SIG-M5 treated with dmso at 0.1 percent for 504 hours (cell line): Measurements from ENCODE around the gene PON2.
"Not testable (repeated sequence)": the region's sequence is repeated elsewhere in the genome, so short reads cannot be mapped to it uniquely, and the experiment has no call there.

Source experiments
- DNase-seq: peaks from one replicate; lab custom pipeline; 2025; ENCODE audit not compliant: unreplicated experiment; lab: John Stamatoyannopoulos, UW

Gene PON2

DNA sequence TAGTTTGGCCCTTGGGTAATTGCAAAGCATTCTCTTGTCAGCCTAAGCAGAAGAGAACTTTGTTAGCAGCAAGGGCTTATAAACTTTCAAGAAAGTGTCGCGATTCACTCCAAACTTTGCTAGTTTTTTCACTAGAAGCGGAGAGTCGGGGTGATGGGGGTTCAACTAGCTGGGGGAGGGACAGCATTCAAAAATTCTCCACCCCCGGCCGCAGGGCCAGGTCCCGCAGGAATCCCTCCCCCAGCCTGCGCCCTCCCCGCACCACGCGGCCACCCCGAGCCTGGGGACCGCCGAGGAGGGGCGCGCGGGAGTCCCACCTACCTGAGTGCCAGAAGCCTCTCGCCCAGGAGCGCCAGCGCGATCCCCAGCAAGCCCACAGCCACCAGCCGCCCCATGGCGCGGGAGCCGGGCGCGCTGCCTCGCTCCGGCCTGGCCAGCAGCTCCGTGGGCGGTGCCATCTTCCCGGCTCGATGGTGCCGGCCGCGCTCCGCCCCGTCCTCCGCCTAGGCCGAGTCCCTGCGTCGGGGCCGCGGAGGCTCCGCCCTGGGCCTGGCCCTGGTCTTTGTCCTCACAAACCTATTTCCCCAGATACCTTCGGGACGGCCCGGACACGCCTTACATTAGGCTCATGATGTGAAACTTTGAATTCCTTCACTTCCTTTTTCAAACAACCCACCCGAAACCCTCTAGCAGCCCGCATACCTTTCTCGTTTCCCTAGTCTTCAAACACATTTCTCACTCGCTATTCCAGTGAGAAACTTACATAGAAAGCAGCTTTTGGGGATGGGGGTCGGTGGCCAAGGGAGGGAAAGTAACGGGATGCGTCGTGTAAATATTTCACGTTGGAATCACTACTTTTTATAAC lies at the start of gene PON2:
Gene PON2 (minus strand): TSS at position 472 of the 865 bp plus-strand sequence. CDS start 77 bp downstream, at position 395.
- peak; percentile 28 for DNase-seq

DNA sequence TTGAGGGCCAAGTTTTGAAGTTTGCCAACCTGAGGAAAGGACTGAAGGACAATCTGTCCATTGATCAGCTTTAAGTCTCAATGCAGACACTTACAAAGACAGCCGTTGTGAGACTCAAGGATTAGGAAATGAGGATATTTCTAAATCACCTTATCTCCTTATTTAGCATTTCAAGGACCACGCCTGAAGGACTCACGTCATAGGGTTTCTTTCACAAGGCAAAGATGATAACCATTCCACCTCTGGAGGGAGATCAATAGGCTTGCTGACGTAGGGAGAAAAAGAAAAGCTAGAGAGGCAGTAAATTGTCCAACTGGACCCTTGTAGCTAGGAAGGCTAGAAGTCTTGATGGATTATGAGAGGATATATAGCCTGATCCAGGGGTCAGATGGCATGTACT lies 47.6 kb upstream of the PON2 start:
- DNase-seq = no peak

DNA sequence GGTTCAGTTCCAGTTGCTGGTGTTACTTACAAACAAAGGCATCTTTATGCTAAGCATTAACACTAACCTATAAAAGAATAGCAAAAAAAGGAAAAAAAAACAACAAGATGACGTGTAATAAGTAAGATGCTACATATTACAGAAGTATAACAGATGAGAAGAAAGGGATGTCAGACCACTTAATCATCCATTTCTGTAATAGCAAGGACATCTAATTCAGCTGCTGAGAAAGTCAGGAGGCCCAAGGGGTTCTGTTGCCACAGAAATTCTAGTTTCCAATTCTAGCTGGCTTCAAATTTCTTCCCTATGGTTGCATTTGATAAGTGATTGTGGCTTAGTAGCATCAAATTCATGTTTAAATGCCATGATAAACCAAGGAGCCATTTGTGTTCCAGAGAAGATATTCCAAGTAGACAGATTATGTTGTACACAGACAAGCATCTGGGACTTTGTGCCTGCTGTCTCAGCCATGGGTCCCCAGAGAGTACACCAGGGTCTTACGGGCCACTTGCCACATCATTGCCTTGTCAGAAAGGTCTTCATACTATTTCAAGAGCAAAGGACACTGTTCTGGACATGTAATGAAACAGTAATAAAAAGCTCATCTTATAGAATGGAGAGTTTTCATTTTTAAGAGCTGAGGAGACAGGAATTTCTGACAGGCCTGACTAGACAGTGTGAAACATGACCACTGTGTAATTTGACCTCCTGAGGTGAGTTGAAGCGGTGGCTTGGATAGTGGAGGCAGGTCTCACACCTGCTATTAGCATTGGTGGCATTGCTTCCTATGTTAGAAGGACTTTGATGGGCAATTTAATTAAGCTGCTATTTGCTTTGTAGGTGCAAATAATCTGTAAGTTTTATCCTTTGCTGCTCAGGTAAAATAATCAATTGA lies 46.7 kb upstream of the PON2 start:
- DNase-seq = no peak

- DNase-seq = no peak
Measured at GRCh38 chr7:95479992-95480624, 45.3 kb upstream of the PON2 start.

DNA sequence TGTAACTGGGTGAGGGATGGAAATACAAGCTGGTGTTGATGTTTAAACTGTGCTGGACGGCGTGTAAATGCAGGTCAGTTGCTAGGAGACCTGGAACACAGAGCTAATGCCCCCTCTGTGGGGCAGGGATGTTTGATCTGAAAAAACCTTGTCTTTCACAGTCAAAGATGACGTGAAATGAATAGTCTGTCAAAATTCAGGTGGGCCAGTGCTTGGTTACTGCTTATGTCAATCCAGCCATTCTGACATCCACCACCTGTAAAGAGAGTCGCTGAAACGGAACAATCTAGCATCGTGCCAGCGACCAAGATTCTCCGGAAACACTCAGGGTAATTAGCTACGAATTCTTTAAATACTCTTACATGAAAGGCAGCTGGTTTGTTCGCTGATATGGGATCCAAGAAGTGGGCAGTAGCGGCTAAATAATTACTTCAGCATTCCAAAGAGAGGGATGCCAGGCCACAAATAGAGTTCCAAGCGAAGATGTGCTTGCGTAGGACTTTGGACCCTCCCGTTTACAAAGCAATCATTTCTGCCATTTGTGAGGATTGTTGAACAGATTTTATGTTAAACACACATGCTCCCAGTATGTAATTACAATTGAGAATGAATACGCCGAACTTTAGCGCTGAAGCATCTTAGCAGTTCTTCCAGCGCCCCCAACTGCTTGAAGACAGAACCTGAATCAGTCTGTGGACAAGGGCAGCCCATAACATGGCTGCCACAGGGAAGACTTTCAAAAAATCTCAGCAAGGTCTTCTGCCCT lies 43.6 kb upstream of the PON2 start:
- DNase-seq = no peak

- DNase-seq = peak; percentile 57
Measured at GRCh38 chr7:95476904-95477594, 42.2 kb upstream of the PON2 start.

- no peak for DNase-seq
Measured at GRCh38 chr7:95476072-95476847, 41.4 kb upstream of the PON2 start.

- no peak for DNase-seq
Measured at GRCh38 chr7:95473276-95473985, 38.6 kb upstream of the PON2 start.

- no peak for DNase-seq
Measured at GRCh38 chr7:95472581-95473161, 37.8 kb upstream of the PON2 start.

DNA sequence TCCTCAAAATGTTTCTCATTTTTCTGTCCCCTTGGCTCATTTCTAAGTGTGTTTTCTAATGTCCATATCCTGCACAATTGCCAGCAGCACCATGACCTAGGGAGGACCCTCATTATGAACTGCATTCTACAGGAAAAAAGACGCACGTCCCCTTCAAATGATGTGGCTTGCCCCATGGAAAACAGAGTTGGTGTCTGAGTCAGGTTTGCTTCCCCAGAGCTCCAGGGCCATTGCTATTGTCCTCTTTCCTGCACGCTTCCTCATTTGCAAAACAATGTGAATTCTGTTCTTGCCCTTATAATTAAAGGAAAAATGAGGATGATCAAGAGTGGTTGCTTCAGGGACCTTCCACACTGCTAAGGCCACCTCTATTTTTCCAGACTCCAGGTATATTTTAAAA lies 36.2 kb upstream of the PON2 start:
- no peak for DNase-seq

DNA sequence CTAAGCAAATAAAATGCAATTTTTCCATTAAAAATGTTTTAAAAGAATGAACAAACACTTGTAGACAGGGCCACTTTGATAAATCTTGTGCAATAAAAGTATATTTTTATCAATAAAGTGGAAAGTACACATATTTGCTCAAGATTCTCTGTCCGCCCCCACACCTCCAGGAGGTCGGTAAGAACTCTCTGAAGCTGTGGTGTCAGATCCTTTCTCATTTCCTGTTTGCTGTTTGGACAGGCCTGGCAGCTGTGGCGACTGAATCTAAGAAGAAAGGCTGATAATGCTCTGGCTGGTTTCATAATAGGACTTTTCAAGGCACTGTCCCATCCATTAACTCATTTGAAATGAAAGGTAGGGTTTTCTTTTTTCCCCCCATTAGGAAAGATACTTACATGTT lies 35.6 kb upstream of the PON2 start:
- peak; percentile 30 for DNase-seq

DNA sequence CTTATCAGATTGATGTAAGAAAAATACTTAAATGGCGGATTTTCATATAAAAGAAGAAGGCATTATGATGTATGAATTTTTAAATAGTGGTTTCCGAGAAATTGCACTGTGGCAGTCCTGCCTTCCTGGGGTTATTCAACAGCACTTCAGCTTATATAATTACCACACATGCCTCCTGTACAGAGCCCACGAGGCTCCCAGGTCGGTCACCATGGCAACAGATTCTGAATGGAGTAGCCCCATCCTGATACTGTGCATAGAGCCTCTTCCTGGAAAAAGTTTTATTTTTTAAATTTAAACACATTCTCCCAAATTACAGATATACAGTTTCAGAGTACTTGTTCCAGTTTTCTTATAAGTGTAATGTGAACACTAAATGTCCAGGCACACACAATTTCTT lies 35.0 kb upstream of the PON2 start:
- no peak for DNase-seq

GRCh38 chr7:95469187-95469586 lies 34.4 kb upstream of the PON2 start:
- no peak for DNase-seq

GRCh38 chr7:95467912-95468607 lies 33.2 kb upstream of the PON2 start:
- no peak for DNase-seq

- DNase-seq = not testable (repeated sequence)
Measured at GRCh38 chr7:95460653-95461052, 25.8 kb upstream of the PON2 start.

- no peak for DNase-seq
Measured at GRCh38 chr7:95457947-95458346, 23.1 kb upstream of the PON2 start.

DNA sequence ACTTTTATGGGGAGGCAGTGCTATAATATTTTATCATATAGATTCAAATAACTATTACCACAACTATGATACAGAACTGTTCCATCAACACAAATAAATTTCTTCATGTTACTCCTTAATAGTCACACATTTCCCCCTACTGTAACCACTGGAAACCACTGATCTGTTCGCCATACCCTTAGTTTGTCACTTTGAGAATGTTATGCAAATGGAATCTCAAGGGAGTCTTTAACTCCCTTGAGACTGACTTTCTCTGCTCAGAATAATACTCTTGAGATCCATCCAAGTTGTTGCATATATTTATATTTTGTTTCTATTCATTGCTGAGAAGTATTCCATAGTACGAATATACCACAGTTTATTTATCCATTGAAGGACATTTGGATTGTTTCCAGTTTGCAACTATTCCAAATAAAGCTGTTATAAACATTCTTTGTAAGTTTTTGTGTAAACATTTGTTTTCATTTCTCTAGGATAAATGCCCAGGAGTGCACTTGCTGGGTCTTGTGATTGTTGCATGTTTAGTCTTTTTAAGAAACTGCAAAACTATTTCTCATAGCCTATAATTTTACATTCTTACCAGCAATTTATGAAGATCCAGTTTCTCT lies 19.7 kb upstream of the PON2 start:
- no peak for DNase-seq
